ENCODE data around the gene SKP1. TPM values are rescaled to one million over a fixed set of nuclear protein-coding genes. Genes with fewer than 3 reads are reported as not detected.

Gene SKP1
- total RNA-seq, 1 donor from 2014 or later, result 155 TPM

DNA sequence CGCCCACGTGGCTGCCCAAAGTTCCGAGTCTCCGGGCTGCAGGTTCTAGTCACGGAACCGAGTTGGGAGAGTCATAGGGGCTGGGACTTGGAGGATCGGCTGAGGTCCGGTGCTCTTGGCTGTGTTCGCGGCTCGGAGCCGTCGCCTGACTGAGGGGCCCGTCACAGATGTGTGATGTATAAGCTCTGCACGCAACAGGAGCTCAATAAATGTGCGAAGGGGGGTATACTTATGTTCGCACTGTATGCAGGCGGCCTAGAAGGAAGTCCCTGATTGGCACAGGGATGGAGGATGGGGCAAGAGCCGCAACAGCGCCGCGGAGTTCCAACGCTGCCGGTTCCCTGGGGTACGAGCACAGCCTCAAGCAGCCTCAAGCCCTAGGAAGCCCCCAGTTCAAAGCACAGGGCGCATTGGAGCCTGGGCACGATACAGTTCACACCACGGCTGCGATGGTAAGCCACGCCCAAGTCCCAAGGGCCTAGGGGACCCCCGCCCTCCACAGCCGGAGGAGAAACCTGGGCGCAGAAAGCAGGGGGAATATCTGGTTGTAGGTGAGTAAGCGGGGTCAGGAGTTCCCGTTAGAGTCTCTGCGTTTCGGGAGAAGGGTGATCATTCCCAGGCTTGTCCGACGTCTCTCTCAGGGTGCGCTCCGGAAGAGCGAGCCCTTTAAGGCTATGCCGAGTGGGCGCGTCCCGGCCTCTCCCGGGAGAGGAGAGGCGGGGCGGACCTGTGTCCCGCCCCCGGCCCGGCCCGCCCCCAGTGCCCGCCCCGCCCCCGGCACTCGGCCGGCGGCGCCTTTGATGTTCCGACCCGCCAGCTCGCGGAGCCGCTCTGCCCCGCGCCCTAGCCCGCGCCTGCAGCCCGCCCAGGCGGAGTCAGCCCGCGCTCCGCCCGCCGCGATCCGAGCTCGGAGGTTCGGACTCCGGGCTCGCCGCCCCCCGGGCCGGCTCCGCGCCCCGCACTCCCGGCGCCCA is 62.6 kb downstream of the SKP1 start, which contains the start of gene TCF7:
Gene TCF7, plus strand, starts transcription at position 780 of the 974 bp plus-strand sequence. CDS start 226 bp downstream, outside the sequence.
- DNase-seq, result peak; percentile 44

DNA sequence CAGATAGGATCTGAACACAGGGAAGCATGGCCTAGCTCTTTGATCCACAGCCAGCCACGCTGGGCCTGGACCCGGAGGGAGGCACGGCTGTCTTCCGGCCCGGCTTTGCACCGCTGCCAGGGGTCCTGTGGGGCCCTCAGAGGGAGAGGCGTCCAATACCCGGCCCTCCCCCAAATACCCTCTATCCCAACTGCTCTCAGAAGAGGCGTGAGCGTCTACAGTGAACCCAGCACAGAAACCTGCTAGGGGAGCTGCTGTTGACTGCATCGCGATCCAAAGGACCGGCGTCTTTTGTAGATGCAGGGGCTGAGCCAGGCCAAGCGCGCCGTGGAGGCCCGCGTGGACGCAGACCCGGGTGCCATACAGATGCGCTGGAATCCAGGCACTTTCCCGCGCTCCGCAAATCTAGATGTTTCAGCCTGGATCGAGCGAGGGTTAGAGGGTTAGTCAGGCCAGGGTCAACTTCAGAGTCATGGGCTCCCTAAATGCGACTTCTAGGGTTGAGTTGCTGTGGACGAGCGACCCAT is 63.3 kb downstream of the SKP1 start:
- DNase-seq, result no peak

DNA sequence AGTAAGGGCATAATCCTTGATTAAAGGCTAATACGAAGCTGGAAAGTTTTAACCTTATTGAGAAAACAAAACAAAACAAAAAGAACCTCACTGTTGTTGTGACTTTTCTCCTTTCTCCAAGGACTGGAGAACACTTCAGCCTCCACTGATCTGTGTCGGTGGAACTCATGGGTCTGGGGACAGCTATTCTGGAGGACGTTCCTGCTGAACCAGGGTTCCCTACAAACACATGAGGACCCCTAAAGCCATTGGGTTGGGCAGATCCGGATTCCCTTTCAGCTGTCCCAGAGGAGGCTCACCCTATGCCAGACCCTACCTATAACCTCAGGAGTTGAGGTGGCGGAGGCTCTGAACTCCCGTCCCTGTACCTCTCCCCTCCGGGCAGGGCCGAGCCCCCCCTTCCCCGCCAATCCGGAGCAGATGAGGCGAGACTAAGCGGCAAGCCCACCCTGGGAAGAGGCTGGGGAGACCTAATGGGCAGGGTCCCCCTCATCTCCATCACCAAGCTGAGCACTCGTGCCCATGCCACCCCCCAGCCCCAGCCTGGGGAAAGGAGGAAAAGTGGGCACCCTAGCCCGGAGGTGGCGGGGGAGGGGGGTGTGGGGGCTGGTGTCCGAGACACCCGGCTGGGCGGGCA is 63.9 kb downstream of the SKP1 start:
- DNase-seq, result no peak

DNA sequence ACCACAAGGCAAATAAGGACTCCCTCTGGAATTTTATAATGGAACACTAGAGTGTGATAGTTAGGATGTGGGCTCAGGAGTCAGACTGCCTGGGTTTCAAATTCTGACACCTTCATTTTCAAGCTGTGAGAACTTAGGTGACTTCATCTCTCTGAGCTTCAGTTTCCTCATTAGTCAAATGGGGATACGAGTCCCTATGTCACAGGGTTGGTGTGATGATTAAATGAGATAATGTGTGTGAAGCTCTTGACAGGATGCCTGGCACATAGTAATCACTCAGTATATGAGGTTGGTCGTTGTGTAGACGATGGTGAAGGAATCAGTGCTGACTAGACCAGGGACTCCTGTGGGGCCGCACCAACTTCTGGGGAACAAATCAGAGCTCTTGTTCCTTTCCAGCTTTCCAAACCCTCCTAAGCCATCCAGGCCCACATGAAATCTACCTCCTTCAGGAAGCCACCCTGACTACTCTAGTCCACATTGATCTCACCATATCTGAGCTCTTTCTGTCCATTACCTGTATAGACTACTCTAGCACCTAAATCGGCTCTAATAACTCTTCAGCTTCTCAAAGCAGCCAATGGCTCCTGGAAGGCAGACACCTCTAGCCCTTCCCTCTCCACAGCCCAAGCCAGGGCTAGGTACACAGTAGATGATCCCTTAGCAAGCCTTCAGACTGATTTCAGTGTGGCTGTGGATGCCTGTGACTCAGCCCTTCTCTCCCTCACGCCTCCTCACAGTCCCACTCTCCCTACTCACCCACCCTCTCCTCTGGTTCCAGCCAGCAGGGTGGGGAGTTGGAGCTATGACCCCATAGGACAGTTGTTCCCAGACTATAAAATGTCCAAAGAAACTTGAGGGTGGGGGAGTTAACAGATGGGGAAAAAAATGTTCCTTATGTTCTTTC is 64.8 kb downstream of the SKP1 start:
- no peak for DNase-seq

DNA sequence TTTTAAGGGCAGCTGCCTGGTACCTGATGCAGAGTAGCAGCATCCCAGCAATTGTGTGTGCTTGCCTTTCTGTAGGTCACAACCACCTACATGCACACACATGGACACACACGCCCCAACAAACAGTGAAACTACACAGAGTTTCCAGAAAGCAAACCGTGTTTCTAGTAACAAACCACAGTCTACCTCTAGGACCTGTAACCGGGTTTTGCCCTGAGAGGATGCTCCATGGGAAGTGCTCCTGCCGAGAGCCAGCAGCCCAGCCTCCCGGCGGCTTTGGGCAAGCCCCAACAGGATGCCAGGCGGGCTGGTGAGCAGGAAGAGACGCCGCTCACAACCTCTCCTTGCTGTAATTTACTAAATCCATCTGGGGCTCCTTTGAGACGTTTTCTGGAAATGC is 66.4 kb downstream of the SKP1 start:
- DNase-seq, result no peak

DNA sequence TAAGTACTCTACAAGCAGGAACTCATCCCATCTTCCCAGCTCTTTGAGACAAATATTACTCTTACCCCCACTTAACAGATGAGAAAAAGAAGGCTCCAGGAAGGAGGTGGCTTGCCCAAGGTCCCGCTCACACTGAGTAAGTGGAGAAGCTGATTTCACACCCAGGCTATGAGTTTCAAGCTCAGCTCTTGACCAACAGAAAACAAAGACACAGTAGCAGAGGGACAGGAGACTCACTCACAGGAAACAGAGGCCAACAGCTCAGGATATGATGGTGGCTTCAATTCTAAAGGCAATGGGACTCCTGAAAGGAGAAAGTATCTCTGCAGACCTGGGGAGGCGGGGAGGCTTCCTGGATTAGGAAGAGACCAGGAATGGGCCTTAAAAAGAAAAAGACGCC is 69.0 kb downstream of the SKP1 start:
- no peak for DNase-seq

DNA sequence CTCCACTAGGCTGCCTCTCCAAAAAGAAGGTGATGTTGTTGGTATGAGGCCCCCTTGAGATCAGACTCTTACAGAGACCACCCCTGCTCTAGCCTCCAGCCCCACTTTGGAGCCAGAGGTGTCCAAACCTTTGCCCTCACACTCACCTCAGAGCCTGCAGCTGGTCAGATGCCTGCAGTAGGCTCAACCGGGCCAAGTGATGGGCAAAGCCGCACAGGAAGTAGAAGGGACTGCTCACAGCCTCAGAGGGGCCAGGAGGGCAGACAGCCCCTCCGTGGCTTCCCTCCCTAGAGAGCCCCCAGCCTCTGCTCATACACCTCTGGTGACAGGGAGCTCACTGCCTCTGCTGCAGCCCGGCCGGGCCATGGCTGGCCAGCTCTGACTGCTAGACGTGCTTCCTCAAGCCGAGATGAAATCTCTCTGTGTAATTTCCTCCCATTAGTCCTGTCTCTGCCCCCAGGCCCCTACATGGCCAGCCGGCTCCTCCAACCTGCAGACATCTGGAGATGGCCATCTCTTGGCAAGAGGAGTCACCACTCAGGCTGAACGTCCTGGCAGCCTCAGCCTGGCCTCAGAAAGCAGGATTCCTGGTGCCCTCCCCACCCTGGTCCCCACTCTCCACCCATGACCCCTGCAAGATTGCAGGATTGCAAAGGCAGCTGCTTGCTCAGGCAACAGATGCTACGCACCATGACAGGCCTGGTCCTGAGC is 69.6 kb downstream of the SKP1 start:
- DNase-seq, result no peak

DNA sequence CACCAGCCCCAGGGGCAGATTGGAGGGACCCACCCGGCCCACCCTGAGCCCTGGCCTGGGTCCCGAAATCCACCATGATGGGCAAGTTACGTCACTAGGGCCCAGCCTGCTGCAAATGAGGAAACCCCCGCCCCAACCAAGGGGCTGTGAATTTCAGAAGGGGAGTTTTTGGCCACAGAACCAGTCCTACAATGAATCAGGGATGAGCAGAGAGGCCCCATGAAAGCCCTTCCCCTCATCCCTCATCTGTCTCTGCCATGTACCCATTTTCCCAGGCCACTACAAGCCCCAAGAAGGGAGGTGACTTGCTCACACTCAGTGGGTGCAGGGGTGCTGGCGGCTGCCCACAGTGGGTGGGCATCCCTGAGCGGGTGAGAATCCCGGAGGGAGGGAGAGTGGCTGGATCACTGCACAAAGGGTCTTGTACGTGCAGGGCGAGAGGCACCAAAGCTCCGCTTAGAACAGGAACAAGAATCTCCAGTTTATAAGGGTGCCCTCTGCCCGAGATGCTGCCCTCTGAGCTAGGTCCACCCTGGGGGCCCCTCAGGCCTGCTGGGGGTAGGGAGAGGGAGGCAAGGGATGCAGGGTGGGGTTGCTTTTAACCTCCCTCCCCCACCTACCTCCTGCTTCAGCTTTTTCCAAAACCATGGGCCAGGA is 72.6 kb downstream of the SKP1 start:
- DNase-seq, result no peak

DNA sequence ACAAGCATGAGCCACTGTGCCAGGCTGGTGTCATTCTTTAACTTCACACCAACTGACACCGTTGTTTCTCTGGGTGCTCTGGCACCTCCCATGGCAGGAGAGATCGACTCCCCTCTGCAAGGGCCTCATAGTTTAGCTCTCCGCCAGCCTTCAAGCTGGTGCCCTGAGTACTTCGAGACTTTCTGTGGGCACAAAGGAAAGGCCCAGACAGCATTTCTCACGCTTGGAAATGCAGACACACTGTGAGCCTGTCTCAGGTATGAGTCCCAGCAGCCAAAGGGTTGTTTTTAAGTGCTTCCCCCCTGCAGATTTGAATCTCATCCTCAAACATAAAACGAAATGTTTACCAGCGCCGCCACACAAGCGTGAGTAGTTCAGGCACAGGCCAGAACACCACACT is 73.4 kb downstream of the SKP1 start:
- no peak for DNase-seq

DNA sequence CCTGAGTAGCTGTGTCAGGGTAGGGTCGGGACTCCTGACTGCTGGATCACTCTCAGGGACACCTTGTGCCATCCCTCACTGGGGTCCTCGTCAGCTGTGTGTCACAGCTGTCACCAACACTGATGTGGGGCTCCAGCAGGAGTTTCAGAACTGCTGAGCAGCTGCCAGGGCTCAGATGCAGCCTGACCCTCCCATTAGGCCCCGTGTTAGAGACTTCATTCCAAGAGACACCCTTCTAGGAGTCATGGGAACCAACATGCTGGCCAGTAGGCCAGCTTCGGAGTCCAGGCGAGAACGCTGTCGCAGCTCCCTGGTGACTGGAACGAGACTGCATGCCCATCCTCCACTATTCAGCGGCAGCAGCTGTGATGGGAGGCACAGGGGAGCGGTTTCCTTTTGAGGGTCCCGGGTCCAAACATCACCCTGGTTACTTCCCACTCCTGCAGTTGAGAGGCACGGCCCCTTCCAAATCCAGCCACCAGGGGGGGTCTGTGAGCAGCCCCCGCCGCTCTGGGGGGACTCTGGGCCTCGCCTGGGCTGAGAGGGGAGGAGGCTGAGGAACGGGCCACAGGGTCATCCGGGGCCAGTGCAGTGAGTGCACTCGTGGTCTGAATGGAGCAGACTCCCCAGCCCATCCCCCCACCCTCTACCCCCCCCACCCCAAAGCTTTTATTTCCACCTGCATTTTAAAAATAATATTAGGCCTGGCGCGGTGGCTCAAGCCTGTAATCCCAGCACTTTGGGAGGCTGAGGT is 74.9 kb downstream of the SKP1 start:
- DNase-seq, result no peak

DNA sequence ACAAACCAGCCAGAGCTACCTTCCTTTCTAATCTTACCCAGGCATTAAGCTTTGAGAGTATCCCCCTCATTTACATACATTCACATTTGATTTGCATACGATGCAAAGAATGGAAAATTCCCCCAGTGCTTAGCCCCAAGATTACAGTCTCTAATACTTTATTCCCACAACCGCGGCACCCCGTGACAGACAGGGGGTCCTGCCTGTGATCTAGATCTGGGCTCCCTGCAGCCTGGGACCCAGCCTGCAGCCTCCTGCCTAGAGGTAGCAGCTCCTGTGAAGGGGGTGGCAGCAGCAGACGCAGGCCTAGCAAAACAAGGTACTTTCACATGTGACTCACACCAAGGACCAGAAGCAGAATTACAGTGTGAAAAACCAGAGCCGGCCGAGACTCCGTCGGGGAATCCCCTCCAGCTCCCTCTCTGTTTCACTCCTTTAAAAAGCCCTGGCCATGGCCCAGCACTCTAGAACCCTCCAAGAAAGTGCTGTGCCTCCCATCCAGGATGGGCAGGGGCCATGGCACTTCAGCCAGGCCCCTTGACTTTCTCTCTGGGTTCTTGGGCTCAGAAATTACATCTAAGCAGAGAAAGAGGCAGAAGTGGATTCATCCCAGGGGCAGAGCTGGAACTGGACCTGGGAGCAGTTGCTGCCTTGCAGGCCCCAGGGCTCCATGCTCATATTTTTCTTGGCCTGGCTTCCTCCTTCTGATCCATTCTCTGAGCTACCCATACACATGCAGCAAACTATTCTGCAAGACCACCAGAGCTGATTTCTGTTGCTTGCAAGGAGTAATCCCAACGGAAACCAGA is 76.3 kb downstream of the SKP1 start:
- DNase-seq, result no peak

DNA sequence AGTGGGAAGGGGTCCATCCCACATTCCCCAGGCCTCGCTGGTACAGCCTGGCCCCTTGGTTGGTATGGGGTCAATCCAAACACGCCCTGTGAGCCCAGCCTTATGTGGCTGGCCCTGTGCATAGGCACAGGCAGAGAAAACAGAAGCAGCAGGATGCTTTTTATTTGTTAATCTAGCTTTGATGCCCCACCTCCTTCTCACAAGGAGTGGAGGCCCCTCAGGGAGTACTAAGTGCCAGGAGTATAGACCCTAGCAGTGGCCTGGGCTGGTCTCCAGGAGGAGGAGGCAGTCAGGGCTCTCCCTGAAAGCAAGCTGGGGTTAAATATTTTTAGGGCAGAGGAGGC is 76.8 kb downstream of the SKP1 start:
- DNase-seq, result no peak

DNA sequence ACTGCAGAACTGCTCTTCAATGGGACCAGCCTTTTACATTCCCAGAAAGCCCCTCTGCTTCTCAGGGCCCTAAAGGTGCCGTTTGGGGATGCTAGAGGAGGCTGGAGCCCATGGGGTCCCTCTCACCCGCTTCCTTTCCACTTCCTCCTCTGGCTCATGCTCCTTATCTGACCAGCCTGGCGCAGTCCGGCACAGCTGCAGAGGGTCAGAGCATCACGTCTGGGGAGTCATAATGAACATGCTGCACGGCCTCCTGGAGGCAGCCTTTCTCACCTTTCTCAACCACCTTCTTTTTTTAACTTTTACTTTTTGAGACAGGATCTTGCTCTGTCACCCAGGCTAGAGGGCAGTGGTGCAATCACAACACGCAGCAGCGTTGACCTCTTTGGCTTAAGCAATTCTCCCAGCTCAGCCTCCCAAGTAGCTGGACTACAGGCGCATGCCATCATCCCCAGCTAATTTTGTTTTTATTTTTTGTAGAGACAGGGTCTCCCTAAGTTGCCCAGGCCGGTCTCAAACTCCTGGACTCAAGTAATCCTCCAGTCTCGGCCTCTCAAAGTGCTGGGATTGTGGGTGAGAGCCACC is 77.4 kb downstream of the SKP1 start:
- no peak for DNase-seq

Small RNA genes within 50 kb of the gene (small RNA-seq; reads per million reads assigned to genes)
- gene MIR3661 (ENCODE audit: low replicate concordance), result not detected

Other genes with a start within 250 kb of the SKP1 start
- gene C5orf15, start 208.3 kb downstream of the SKP1 start, total RNA-seq, result 44.2 TPM
- gene VDAC1, start 172.0 kb downstream of the SKP1 start, total RNA-seq, result 116 TPM
- gene TCF7, start 62.3 kb downstream of the SKP1 start, total RNA-seq, result 3.5 TPM
- gene PPP2CA, start 49.1 kb upstream of the SKP1 start, total RNA-seq, result 70.5 TPM
- gene CDKL3, start 190.2 kb upstream of the SKP1 start, total RNA-seq, result 2.0 TPM
- 67.4 TPM for gene UBE2B, start 194.6 kb upstream of the SKP1 start, total RNA-seq
- gene CDKN2AIPNL, start 234.9 kb upstream of the SKP1 start, total RNA-seq, result 16.0 TPM